ENCODE data around the gene PTBP1.
"Not testable (repeated sequence)": the region's sequence is repeated elsewhere in the genome, so short reads cannot be mapped to it uniquely, and the experiment has no call there.

PTBP1 gene

GRCh38 chr19:812049-812746 lies 14.9 kb downstream of the PTBP1 start:
- no peak for DNase-seq

GRCh38 chr19:812747-813218 lies 15.5 kb downstream of the PTBP1 start:
- DNase-seq: no peak

- DNase-seq: no peak
Observed at GRCh38 chr19:813219-814151, 16.2 kb downstream of the PTBP1 start.

DNA sequence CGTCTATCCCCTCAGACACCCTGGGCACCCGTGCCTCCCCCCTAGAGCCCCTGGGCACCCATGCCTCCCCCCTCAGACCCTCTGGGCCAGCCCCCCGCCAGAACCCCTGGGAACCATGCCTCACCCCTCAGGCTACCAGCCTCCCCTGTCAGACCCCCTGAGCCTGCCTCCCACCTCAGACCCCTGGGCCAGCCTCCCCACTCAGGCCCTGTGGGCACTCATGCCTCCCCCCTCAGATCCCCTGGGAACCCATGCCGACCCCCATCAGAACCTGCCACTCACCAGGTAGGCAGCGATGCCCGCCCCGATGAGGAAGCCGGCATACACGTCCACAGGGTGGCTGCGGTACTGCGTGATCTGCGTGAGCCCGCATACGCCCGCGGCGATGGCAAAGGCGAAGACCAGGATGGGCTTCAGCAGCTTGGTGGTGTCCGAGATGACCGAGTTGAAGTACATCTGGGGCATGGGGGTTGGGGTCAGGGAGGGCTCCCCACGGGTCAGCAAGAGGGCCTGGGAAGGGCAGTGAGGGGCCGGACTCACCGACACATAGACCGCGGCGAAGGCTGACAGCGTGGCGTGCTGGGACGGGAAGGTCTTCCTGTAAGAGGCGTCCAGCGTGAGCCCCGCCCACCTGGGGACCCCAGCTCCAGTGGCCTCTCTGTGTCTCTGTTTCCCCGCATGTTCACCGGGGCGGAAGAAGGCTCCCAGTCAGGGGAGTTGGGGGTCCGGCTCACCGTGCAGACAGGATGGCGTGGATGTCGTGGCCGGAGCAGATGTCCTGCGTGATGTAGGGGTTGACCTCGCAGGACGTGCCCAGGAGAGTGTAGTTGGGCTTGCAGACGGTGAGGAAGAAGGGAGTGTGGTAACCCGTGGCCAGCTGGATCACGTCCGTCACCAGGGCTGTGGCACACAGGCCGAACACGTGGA lies 17.2 kb downstream of the PTBP1 start:
- no peak for DNase-seq

DNA sequence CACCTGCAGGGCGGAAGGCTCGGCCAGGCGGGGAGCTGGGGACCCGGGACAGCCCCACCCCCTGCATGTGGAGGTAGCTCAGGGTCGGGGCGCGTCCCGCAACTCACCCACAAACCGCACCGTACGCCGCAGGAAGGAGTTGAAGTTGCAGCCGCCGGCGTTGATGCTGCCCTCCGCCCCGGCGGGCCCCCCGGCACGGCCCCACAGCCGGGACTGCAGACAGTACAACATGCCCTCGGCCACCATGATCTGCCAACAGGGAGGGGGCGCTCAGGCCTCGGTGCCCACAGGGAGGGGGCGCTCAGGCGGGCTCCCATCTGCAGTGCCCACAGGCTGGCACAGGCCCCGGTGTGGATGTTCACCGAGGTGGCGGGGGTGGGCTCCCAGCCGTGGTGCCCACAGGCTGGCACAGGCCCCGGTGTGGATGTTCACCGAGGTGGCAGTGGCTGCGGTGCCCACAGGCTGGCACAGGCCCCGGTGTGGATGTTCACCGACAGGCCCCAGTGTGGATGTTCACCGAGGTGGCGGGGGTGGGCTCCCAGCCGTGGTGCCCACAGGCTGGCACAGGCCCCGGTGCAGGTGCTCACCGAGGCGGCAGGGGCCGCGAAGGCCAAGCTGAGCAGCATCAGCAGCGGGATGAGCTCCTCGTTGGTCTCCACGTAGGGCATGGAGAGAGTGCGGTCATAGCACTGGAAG lies 18.0 kb downstream of the PTBP1 start:
- DNase-seq: no peak

DNA sequence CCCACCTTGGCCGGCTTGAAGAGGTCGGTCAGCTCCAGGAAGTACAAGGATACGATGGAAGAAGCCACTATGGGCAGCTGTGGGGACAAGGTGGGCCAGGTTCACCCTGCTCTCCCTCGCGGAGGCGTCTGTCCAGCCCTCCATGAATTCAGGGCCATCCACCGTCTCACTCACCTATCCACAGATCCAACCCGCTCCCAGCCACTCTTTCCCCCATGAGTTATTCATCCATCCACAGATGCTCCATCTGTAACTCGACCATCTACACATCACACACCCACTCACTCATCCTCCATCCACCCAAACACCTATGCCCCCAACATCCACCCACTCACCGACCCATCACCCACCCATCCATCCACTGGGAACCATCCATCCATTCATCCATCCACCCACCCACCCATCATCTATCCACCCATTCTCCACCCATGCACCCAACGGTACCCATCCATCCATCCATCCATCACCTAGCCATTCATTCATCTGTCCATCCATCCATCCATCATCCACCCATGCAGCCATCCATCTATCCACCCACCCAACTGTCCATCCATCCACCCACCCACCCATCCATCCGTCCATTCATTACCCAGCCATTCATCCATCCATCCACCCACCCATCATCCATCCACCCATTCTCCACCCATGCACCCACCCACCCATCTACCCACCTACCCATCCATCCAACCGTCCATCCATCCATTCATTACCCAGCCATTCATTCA lies 18.7 kb downstream of the PTBP1 start:
- no peak for DNase-seq

DNA sequence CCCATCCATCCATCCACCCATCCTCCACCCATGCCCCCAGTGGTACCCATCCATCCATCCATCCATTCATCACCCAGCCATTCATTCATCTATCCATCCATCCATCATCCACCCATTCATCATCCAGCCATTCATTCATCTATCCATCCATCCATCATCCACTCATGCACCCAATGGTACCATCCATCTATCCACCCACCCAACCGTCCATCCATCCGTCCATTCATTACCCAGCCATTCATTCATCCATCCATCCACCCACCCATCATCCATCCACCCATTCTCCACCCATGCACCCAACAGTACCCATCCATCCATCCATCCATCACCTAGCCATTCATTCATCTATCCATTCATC lies 19.2 kb downstream of the PTBP1 start:
- no peak for DNase-seq

- not testable (repeated sequence) for DNase-seq
Observed at GRCh38 chr19:820212-820611, 23.0 kb downstream of the PTBP1 start.

GRCh38 chr19:821231-821824 lies 24.1 kb downstream of the PTBP1 start:
- no peak for DNase-seq

DNA sequence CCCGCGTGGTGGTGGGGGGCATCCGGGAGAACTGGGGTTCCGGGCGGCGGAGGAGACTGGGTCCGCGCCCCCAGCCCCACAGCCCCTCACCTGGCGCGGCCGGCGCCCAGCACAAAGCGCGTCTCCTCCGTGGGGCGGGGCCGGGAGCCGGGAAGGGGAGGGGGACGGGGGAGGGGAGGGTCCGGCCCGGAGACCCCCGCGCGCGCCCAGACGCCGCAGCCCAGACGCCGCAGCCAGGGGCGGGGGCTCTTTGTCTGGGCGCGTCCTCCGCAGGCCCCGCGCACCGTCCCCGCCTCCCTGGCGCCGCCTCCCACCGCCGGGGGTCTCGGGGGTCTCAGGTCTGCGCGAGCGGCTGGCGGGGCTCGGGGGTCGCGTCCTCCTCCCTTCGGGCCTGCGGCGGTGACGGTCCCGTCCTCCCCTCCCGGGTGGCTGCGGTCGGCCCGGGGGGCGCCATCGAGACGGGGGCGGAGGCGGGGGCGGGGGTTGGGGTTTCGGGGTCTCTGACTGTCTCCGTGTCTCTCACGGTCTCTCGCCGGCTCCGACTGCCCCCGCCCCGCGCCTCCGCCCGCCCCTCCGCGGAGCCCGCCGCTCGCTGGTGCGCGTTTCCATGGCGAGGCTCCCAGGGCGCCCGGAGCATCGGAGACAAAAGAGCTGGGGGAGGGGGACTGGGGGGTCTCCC lies 24.7 kb downstream of the PTBP1 start, which contains the start of gene PLPPR3:
TSS of gene PLPPR3 (minus strand) at position 131 of the 679 bp plus-strand sequence. CDS start 396 bp downstream, outside the sequence.
- DNase-seq: no peak

DNA sequence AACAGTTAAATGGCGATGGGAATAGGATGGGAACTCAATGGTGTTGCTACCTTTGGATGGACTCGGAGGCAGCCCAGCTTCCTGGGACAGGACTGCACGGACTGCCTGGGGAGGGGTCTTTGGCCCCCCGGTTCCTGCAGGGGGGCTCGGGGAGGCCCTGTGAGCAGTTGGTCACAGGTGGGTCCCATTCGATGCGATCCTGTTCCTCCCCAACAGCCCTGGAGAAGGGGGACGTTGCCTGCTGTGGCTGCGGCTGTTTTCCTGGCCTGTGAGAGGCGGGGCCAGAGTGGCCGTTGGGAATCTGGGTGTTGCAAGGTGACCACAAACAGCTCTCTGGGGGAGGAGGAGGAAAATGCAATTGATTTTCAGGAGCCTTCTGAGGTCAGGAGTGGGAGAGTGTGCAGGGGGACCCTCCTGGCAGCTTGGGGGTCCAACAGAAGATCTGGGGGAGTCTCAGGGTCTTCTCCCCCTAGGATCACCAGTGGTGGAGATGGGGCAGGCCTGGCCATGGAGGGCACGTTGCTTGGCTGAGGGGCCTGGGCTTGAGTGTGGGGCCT lies 26.4 kb downstream of the PTBP1 start:
- no peak for DNase-seq

DNA sequence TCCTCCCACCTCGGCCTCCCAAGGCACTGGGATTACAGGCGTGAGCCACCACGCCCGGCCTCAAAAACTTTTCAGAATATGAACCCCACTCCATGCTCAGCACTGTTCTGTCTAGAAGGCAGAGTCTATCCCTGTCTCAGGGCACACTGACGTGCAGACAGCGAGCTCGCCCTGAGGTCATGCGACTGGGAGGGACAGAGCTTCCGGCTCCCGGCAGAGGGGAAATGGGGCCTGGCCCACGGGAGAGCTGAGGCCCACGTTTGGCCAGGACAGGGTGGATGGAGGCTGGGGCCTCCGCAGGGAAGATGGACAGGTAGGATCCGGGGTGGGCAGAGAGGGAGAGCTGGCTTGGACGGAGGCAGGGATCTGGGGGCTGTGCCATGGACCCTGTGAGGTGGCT lies 27.6 kb downstream of the PTBP1 start:
- no peak for DNase-seq

DNA sequence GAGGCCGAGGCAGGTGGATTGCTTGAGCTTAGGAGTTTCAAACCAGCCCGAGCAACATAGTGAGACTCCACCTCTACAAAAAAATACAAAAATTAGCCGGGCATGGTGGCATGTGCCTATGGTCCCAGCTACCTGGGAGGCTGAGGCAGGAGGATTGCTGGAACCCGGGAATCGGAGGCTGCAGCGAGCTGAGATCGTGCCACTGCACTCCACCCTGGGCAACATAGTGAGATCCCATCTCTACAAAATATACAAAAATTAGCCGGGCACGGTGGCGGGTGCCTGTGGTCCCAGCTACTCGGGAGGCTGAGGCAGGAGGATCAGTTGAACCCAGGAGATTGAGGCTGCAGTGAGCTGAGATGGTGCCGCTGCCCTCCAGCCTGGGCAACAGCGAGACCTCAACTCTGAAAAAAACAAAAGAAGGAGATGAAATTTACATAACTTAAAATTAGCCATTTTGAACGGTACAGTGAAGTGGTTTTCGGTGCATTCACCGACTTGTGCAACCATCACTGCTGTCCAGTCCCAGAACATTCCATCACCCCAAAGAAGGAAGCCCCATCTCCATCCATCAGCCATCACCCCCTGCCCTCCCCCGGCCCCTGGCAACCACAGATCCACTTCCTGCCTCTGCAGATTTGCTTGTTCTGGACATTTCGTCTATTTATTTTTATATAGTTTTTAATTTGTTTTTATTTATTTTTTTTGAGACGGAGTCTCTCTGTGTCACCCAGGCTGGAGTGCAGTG lies 28.8 kb downstream of the PTBP1 start:
- DNase-seq: no peak

GRCh38 chr19:827314-827709 lies 30.1 kb downstream of the PTBP1 start:
- no peak for DNase-seq

DNA sequence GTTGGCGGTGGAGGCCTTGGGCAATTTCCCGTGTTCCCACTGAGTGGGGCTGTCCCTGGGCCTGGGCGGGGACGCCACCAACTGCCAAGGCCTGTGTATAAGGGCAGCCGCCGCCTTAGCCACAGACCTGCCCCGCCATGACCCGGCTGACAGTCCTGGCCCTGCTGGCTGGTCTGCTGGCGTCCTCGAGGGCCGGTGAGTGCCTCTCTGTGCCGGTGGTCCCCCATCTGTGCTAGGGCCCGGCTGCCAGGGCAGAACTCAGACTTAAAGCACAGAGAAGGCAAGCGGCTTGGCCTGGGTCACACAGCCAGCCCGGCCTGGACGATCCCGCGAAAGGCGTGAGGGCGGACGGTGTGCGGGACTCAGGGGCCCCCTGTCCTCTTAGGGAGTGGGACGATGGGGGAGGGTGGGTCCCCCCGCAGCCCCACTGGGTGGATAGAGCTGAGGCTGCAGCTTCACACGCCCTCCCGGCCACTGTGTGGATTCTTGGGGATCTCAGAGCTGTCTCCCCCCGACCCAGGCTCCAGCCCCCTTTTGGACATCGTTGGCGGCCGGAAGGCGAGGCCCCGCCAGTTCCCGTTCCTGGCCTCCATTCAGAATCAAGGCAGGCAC lies 30.6 kb downstream of the PTBP1 start, which contains the start of gene AZU1:
TSS of gene AZU1 (plus strand) at position 128 of the 612 bp plus-strand sequence. CDS start at position 138, 10 bp downstream.
- DNase-seq: no peak

DNA sequence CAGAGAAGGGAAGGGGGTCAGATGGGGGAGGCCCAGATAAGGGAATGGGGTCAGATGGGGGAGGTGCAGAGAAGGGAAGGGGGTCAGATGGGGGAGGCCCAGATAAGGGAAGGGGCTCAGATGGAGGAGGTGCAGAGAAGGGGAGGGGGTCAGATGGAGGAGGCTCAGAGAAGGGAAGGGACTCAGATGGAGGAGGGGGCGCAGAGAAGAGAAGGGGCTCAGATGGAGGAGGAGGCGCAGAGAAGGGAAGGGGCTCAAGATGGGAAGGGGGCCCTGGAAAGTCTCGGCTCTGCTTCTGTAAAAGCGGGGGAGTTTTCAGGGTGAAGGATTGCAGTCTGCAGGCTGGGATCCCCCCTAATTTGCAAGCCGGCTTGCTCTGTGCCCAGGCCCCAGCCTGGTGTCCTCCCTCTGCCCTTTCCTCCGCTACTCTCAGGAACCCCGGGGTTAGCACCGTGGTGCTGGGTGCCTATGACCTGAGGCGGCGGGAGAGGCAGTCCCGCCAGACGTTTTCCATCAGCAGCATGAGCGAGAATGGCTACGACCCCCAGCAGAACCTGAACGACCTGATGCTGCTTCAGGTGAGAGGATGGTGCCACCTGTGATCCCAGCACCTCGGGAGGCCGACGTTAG lies 32.0 kb downstream of the PTBP1 start:
- no peak for DNase-seq

DNA sequence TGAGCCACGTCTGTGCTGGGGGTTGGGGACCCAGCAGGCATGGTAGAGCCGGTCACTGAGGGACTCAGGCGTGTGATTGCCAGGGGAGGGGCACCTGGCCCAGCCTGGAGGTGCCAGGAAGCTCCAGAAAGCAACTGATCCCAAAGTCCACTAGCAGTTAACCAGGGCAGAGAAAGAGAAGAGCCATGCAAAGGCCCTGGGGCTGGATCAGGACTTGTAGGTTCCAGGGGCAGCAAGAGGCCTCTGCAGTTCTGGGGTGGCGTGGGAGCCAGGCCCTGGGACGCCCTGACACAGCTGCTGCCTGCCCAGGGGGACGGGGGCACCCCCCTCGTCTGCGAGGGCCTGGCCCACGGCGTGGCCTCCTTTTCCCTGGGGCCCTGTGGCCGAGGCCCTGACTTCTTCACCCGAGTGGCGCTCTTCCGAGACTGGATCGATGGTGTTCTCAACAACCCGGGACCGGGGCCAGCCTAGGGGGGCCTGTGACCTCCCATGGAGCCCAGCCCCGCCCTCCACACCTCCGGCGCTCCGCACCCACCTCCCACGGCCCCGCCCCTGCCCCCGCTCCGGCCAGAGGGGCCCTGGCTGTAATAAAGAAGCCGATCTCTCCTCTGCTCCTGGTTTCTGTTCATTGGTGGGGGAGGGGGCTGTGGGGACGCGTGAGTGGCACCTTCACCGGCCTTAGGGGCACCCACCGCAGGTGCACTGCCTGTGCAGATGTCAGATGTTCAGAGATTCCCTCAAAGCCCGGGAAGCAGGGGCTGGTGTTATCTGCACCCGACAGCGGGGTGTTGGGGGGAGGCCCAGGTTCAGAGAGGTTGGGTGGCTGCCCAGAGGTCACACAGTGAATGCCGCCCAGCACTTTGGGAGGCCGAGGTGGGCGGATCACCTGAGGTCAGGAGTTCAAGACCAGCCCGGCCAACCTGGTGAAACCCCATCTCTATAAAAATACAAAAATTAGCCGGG lies 34.4 kb downstream of the PTBP1 start:
- DNase-seq: no peak

All from NCI-H1694 treated with DMSO at 0.1 percent for 48 hours (cell line).